Stimulated activated naive CD4-positive, alpha-beta T cell treated with Interleukin-2 at 50 U/mL for 16 hours (primary cell): Measurements from ENCODE around the gene WDR27.

ENCODE experiments used
- DNase-seq: peaks from one replicate; lab custom pipeline; 2025; lab: John Stamatoyannopoulos, UW

The WDR27 gene

GRCh38 chr6:169701954-169702839, at the start of gene WDR27, which contains the start of gene C6orf120:
Gene WDR27 (minus strand): TSS chr6:169702029. CDS start chr6:169689005, 13,024 bp downstream.
Gene C6orf120 (plus strand): TSS chr6:169702126. CDS start chr6:169702460, 334 bp downstream.
- DNase-seq = peak; percentile 99

DNA sequence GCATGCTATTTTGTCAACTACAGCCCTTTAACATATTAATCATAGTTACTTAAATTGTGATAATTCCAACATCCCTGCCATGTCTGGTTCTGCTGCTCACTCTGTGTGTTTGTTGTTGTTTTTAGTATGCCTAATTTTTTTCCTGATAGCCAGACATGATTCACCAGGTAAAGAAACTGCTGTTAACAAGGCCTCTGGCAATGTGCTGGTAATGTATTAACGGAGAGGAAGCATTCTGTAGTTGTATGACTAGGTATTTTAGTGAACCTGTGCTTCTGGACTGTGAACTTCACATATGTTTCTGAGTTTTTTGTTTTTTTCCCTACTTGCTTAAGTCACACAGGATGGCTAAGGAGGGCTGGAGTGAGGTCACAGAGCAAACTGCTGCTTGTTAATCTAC, 44.7 kb upstream of the WDR27 start:
- DNase-seq = no peak

- no peak for DNase-seq
Observed at GRCh38 chr6:169745405-169745804, 43.6 kb upstream of the WDR27 start.

DNA sequence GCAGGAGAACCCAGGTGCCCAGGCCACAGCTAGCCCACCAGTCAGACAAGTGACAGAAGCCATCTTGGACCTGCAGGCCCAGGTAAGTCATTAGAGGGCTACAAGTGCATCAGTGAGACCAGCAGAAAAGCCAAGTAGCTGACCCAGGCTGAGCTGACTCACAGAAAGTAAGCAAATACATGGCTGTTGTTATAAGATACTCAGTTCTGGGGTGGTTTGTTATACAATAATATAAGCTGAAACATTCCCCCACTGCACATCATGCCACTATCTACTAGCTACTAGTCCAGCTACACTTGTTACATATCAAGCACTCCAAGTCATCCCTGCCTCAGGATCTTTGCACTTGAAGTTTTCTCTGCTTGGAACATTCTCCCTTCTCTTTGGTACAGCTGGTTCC, 39.5 kb upstream of the WDR27 start:
- DNase-seq = no peak

GRCh38 chr6:169738976-169739529, 37.2 kb upstream of the WDR27 start:
- no peak for DNase-seq

DNA sequence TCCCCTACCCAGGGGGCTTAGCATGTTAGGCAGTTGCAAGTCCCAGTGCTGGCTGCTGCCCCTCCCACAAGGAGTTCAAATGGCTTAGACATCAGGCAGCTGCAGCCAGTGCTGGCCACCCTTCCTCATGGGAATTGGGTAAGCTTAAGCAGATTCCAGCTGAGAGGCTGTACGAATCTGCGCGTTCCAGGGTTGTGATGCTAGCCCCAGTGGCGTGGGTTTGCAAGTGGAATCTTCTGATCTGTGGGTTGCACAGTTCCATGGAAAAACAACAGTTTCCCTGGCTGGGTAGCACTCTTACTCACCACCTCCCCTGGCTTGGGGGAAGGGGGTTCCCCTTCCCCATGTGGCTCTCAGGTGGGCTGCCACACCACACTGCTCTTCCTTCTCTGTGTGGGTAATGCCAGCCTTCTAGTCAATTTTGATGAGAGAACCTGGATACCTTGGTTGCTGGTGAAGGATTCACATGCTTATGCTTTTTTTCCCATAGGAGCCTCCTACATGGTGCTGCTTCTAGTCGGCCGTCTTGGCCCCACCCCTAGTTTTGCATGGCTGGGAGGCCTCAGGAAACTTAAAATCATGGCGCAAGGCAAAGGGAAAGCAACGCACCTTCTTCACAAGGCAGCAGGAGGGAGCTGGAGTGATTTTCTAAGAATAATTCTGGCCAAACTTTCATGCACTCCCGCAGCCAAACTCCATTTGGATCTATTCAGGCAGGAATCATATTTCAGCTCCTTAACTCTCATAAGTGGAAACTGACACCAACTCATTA, 36.6 kb upstream of the WDR27 start:
- no peak for DNase-seq

DNA sequence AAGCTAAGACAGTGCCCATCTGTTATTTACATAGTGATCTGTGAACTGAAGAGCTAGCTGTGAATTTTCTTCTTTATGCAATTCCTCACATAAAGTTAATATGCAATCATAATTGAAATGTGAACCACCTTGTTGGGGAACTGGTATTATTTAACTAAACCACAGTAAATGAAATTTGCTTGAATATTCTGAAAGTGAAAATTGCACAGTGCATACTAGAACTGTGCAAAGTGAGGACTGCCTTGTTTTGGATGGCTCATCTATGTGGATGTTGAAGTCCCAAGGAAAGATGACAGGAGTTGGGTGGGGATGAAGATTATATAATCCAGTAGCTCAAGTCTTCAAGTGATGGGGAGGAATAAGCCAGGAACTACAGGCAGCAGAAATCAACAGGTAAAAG, 28.1 kb upstream of the WDR27 start:
- DNase-seq = no peak

GRCh38 chr6:169726963-169727362, 25.1 kb upstream of the WDR27 start:
- no peak for DNase-seq

DNA sequence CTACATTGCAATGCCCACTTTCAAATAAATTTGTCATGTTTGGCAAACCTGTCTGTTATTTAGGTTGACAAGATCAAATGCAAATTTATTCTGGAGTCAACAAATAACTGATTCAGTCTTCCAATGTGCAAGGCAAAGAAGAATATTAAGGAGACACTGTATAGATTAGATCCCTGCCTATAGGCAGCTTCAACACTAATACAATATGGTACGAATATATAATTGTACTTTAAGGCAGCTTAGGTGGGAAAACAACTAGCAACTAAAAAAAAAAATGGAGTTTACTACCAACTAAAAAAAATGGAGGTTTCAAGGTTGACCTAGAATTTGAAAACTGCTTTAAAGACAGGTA, 24.2 kb upstream of the WDR27 start:
- no peak for DNase-seq

GRCh38 chr6:169725125-169726048, 23.6 kb upstream of the WDR27 start:
- DNase-seq = no peak

DNA sequence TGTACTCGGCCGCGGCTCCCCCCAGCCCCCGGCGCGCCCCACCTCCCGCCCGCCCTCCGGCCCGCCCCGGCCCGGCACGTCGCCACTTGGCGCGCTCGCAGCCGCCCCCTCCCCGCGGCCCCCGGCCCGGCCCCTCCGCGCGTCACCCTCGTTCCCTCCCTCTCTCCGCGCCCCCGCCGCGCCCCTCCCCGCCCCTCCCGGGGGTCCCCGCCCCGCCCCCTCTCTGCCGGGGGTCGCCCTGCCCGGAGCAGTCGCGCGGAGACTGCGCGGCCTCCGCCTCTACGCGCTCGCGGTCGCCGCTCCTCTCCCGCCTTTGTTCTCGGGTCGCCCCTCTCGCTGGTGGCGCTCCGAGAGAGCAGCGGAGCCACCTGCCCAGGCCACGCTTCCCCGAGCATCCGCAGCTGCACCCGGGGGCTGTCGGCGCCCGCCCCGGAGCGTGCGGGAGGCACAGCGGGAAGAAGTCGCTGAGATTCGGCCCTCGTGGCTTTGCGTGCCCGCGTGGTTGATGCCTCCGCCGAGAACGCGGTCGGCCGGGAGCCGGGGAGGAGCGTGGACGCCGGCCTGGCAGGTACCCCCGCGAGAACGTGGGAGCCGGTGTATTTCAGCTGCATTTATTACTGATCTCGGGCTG, 22.8 kb upstream of the WDR27 start, which contains the start of gene PHF10:
Gene PHF10, minus strand, starts transcription at position 7 of the 631 bp plus-strand sequence. CDS start 569 bp downstream, outside the sequence.
- DNase-seq = peak; percentile 72

GRCh38 chr6:169723991-169724493, 22.2 kb upstream of the WDR27 start:
- DNase-seq = peak; percentile 37

DNA sequence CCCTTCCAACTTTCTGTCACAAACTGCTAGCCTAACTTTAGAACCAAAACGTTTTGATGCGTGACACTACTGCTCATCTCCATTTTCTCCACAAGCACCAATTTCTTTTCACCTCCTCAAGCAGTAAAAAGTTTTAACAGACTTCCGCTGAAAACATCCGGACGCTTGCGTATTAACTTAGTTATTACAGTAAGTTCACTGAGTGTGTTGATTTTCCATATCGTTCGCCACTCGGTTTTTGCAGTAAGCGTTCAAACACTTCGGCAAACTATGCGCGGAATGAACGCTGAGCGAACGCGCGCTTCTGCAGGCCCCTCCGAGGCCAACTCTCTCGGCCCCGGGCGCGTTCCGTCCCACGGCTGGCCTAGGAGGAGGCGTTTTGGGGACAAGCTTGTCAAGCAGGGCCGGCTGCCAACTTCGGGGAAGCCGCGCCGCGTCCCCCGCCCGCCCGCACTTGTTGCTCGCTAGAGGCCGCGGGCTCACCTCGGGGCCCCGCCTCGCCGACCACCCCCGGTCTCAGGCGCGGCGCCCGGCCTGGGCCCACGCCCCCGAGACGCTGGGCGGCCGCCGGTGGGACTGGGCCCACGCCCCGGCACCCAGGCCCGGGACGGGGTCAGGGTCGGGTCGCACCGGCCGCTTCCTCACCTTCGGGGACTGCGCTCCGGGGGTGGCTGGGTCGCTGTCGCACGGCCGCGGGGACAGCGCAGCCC, 21.5 kb upstream of the WDR27 start:
- DNase-seq = peak; percentile 64

DNA sequence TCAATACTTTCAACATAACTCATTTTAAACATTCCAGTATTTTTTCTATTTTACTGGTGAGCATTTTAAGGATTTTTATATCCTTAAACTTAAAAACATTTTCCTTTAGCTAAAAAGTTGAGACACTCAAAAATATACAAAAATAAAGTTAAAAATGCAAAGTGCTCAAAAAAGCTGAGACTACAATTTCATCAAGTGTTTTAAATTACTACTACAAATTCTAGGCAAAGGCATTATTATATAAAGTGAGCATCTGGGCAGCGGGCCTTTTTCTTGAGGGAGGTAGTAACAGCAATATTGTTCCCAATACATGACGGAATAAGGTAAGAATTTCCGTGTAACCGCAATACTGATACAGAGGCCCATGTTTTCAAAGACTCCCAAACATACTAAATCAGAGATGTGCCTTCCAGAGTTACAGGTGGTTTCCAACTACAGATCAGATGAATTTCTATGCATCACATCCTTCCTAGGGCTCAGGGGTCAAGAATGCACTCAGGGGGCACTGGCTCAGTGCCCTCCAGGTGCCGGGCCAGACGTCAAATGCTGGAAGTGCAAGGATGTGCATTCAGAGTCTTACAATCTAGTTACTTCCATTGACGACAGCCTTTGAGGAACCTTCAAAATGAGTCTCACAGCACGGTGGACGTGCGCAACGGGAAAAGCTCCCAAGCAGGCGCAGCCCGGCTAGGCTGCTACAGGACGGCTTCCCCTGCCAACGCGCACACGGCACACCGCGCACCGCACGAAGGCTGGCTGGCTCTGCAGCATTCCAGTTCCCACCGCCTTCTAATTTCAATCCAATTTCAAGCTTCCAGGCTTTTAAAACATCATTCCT, 20.8 kb upstream of the WDR27 start:
- DNase-seq = peak; percentile 22

GRCh38 chr6:169720207-169720855, 18.5 kb upstream of the WDR27 start:
- DNase-seq = no peak

DNA sequence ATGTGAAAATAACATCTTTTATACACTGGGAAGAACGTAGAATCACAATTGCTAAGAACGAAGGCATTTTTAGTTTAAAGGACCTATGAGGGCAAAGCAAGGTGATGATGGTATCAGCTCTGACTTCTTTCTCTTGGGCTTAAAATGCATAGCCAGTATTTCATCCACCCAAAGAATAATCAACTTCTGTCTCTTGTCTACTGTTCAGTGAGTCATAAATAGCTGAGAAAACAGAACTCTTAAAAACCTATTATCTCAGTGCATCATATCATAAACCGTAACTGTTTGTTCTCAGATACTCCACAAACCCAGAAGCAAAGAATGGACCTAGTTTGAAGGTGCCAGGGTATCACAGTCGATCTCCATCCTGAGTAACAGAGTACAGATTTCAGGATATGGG, 17.3 kb upstream of the WDR27 start:
- DNase-seq = no peak

DNA sequence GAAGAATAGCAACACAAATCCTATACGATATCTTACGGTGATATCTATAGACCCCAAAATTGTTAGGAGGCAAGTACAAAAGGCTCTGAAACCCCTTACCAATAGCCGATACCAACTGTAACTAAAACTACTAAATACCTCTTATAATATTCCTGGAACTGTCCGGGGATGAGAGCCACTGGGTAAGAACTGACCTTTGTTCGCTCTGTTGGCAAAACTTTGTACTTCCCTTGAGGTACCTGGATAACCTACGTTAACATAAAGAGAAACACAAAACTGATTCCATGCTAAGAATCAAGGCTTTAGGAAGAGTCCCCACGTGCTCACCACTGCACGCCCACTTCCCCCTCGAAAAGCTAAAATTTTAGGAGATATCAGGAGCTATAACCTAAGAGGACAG, 12.8 kb upstream of the WDR27 start:
- DNase-seq = no peak

DNA sequence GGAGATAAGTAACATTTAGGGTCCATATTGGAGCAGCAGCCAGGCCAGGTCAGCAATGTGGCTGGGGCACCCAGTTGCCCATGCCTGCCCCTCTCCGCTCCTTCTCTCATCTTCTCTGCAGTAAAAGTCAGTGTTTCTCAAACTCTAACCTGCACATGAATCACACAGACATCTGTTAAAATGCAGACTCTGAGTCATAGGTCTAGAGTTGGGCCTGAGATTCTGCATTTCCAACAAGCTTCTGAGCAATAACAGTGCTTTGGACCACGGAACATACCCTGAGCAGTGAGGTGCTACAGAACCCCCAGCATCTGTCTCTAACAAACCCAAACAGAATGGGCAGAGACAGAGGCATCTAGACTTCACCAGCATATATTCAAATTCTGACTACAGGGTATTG, 12.3 kb upstream of the WDR27 start:
- no peak for DNase-seq

GRCh38 chr6:169710009-169710408, 8.2 kb upstream of the WDR27 start:
- DNase-seq = no peak
